Small intestine (tissue), 7 donors: ENCODE data around the gene PARD3B. TPM values are rescaled to one million over a fixed set of nuclear protein-coding genes. Genes with fewer than 3 reads are reported as not detected.

Experiments used
- DNase-seq, 2 donors: peaks; one replicate each; pipeline versions ENCODE4 v3.0.0 to v3.0.0-alpha.2; 2013
- FAIRE-seq: peaks from 2 replicates; lab custom pipeline; 2012; peaks lifted over from hg19 to GRCh38; lab: Jason Lieb, UNC
- H3K27ac ChIP-seq, 3 donors: one replicate each; pipeline ENCODE4 v1.5.1; 2013; ENCODE audit warnings: low read length in 2 of 3, mild to moderate bottlenecking in 2 of 3, control low read depth in 1 of 3, inconsistent platforms in 1 of 3, low read depth in 1 of 3, moderate library complexity in 1 of 3
- H3K27me3 ChIP-seq, 3 donors: one replicate each; pipeline ENCODE4 v1.6.1; 2013; ENCODE audit warnings: low read length in 3 of 3, inconsistent platforms in 1 of 3; ENCODE audit not compliant: control insufficient read depth in 3 of 3, insufficient read depth in 3 of 3
- H3K36me3 ChIP-seq, 3 donors: one replicate each; pipeline ENCODE4 v1.6.1; 2013; ENCODE audit warnings: low read length in 3 of 3, inconsistent platforms in 1 of 3, low read depth in 1 of 3, mild to moderate bottlenecking in 1 of 3, moderate library complexity in 1 of 3; ENCODE audit not compliant: control insufficient read depth in 3 of 3, insufficient read depth in 2 of 3
- H3K4me1 ChIP-seq, 3 donors: one replicate each; pipeline ENCODE4 v1.6.1; 2013; ENCODE audit warnings: low read length in 2 of 3, inconsistent platforms in 1 of 3, low read depth in 1 of 3, mild to moderate bottlenecking in 1 of 3, moderate library complexity in 1 of 3; ENCODE audit not compliant: control insufficient read depth in 3 of 3, insufficient read depth in 2 of 3
- H3K4me3 ChIP-seq, 3 donors: one replicate each; pipeline ENCODE4 v1.5.1; 2013; ENCODE audit warnings: low read length in 3 of 3, control low read depth in 1 of 3, inconsistent platforms in 1 of 3, low read depth in 1 of 3, mild to moderate bottlenecking in 1 of 3, moderate library complexity in 1 of 3
- H3K9me3 ChIP-seq, 2 donors: one replicate each; pipeline ENCODE4 v1.6.1; 2013; ENCODE audit warnings: low read depth in 1 of 2, low read length in 1 of 2; ENCODE audit not compliant: control insufficient read depth in 2 of 2, insufficient read depth in 1 of 2
- WGBS, 3 donors: extraction: QIAGEN DNeasy Blood & Tissue Kit; methylation state at CpG; one replicate each; pipeline ENCODE4 v1.1.7; 2013; 5-methylcytosine and 5-hydroxymethylcytosine counted together
- polyA plus RNA-seq, 4 donors: library from polyadenylated mRNA; stranded (reverse) in 3 of 4; unstranded in 1 of 4; fragments of 200-250 nt in 3 of 4; fragments of 120-200 nt in 1 of 4; gene quantifications; one replicate each; pipeline versions ENCODE4 v1.2.1 to v1.2.3, GENCODE V29; 2013
- donor health status: healthy with polysubstance abuse.
- donor health status: control.
- donor health status: control.
- donor health status: Bipolar disorder and iron deficiency.
- donor health status: healthy.

Gene PARD3B
- polyA plus RNA-seq, 4 donors, result 2.8 to 10.7 (median 3.6) TPM

DNA sequence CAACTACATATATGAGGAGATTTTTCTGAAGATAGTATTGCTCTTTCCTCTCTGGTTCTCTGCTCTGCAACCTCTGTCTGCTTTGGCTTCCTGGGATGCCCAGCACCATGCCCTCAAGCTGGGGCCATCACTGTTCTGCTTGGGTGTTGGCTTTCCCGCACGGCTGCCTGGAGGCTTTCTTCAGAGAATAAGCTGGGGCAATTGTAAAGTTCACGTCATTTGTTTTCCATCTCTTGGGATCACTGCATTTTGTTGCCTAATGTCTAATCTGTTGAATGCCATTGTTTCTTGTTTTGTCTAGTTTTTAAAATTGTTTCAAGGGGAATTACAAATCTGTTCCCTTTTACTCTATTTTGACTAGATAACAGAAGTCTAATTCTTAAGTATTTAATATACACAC is 699.7 kb downstream of the PARD3B start:
- Histone ChIP-seq H3K27me3 (no peaks in the 10 kb centered on the region), H3K4me1 (no peaks in the 10 kb centered on the region), H3K9me3 (no peaks in the 10 kb centered on the region), H3K27ac (no peak overlapping the region), H3K36me3 (no peaks in the 10 kb centered on the region), H3K4me3 (no peak overlapping the region)
- no peak for DNase-seq
- no peak for FAIRE-seq
- 70 to 91% (median 87%) methylated on average over 3 of the region's 3 CpGs for WGBS, 3 donors

DNA sequence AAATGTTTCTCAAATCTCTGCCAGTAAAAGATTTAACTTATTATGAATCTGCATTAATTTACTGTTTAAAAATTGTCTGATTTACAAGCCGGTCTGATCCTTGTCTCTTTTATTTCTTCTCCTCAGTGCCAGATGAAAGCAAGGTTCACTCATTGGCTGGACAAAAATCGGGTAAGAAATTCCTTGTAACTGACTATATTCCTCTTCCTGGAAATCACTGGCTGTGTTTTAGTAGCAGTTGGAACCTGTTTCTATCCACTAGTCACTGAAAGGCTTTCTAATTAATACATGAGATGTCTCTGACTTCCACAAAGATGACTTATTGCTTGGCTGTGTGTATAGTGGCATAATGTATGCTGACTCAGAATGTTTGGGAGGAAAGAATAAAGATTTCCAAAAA is 700.4 kb downstream of the PARD3B start:
- no peaks in the 10 kb centered on the region for H3K36me3 ChIP-seq
- H3K27me3 ChIP-seq, result no peaks in the 10 kb centered on the region
- no peak overlapping the region for H3K27ac ChIP-seq
- DNase-seq, result no peak
- FAIRE-seq, result no peak
- H3K9me3 ChIP-seq, result no peaks in the 10 kb centered on the region
- WGBS, 3 donors, result 64 to 84% (median 82%) methylated on average over 2 of the region's 2 CpGs
- no peaks in the 10 kb centered on the region for H3K4me1 ChIP-seq
- no peak overlapping the region for H3K4me3 ChIP-seq

DNA sequence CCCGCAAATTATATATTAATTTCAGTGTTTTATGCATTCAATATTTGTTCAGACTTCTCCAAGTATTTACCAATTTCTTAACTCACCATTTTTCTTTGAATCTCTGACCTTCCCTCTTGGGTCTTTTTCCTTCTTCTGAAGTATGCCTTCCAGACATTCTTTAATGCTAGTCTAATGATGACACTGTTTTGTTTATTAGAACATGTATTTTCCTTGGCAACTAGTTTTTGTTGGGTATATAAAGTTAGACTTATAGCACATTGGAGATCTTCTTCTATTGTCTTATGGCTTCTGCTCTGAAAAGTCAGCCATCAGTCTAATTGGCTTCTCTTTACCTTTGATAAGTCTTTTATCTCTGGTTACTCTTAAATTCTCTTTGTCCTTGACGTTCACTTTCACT is 713.8 kb downstream of the PARD3B start:
- no peaks in the 10 kb centered on the region for H3K4me1 ChIP-seq
- no peak overlapping the region for H3K27ac ChIP-seq
- 90 to 96% (median 90%) methylated on average over 2 of the region's 2 CpGs for WGBS, 3 donors
- no peak overlapping the region for H3K4me3 ChIP-seq
- no peaks in the 10 kb centered on the region for H3K27me3 ChIP-seq
- peaks cover 0 to 3% (median 0%) of the 10 kb centered on the region in 3 donors for H3K36me3 ChIP-seq
- no peak for FAIRE-seq
- no peak for DNase-seq
- H3K9me3 ChIP-seq, result no peaks in the 10 kb centered on the region

DNA sequence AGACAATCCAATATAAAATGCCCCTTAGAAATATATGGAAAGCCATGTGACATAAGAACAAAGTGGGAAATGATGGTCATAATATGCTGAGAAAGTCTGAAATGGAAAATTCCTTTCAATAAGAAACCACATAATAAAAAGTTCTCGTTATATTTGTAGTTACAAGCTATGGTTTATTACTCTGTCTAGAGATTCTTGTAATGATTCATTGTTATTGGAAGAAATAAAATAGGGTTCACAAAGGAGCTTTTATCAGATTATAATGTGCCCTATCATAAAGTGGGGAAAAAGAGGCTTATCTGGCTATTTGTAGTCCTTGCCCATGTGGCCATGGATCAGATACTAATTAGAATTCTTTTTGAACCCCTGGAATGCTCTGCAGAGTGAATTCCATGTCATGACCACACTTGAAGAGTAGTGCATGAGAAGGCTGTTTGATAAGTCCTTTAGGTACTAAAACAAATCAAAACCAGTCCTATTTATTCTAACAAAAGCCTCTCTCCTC is 716.3 kb downstream of the PARD3B start:
- Histone ChIP-seq H3K9me3 (no peaks in the 10 kb centered on the region), H3K4me3 (no peak overlapping the region), H3K27me3 (no peaks in the 10 kb centered on the region), H3K36me3 (no peaks in the 10 kb centered on the region), H3K27ac (no peak overlapping the region), H3K4me1 (no peaks in the 10 kb centered on the region)
- WGBS, 3 donors, result 19 to 43% (median 24%) methylated on average over 1 of the region's 1 CpG
- DNase-seq, result no peak
- FAIRE-seq, result no peak

DNA sequence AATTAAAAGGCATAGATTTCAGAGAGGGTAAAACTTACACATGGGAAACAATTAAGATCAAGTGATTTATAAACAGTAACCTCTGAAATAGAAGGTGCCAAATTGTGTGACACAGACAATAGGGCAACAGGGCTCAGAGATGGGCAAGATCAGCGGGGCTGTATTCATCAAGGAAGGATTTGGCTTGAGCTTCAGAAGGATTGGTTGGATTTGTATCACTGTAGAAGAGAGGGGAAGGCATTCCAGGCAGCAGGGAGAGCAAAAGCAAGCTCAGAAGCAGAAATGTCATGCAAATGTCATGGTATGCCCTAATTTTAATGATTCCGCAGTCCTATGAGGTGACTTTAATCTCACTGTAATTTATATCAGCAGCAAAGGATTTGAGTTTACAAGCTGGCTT is 722.0 kb downstream of the PARD3B start:
- Histone ChIP-seq H3K9me3 (no peaks in the 10 kb centered on the region), H3K27ac (no peak overlapping the region), H3K27me3 (no peaks in the 10 kb centered on the region), H3K4me1 (no peaks in the 10 kb centered on the region), H3K36me3 (no peaks in the 10 kb centered on the region), H3K4me3 (no peak overlapping the region)
- no peak for DNase-seq
- FAIRE-seq, result no peak
- 94 to 98% (median 95%) methylated on average over 2 of the region's 2 CpGs for WGBS, 3 donors

DNA sequence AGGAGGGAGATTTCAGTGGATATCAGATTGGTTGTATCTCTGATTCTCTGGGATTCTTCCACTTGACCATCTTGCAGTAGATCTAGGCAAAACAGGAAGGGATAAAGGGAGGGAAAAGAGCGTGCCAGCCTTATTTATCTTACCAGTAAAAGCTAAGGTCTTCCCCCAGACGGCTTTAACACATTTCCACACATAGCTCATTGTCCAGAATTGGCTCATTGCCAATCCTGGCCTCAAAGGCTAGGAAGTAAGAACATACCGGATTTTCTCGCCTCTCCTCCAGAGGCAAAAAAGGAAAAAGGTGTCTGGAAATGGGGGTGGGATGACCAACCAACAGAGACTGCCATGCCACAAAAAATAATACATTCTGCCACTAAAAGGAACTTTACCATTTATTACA is 725.4 kb downstream of the PARD3B start:
- H3K4me3 ChIP-seq, result no peak overlapping the region
- no peaks in the 10 kb centered on the region for H3K9me3 ChIP-seq
- H3K27me3 ChIP-seq, result no peaks in the 10 kb centered on the region
- no peaks in the 10 kb centered on the region for H3K36me3 ChIP-seq
- FAIRE-seq (no peak), DNase-seq (peak in 1 of 2 donors; percentile 8)
- H3K27ac ChIP-seq, result no peak overlapping the region
- WGBS, 3 donors, result 68 to 80% (median 72%) methylated on average over 4 of the region's 4 CpGs
- H3K4me1 ChIP-seq, result no peaks in the 10 kb centered on the region

DNA sequence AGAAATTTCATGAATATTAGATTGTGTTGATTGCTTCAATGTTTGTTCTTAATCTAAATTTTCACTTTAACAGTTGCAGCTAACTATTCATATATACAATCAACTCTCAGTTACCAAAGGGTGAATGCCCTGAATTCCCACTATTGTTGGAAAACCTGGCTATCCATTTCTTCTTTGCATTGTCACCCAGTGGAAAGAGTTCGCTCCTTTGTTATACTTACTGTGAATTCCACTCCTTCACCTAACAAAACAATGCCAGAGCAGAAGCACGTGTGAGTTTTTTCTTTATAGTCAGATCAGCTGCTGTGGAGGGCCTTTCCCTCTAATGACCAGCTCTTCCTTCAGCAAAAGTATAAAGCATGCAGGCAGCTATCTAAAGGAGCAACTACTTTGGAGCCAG is 727.9 kb downstream of the PARD3B start:
- DNase-seq (no peak), FAIRE-seq (no peak)
- Histone ChIP-seq H3K27ac (no peak overlapping the region), H3K9me3 (no peaks in the 10 kb centered on the region), H3K4me3 (no peak overlapping the region), H3K36me3 (no peaks in the 10 kb centered on the region), H3K27me3 (no peaks in the 10 kb centered on the region), H3K4me1 (no peaks in the 10 kb centered on the region)
- WGBS, 3 donors, result 39 to 74% (median 69%) methylated on average over 2 of the region's 2 CpGs

DNA sequence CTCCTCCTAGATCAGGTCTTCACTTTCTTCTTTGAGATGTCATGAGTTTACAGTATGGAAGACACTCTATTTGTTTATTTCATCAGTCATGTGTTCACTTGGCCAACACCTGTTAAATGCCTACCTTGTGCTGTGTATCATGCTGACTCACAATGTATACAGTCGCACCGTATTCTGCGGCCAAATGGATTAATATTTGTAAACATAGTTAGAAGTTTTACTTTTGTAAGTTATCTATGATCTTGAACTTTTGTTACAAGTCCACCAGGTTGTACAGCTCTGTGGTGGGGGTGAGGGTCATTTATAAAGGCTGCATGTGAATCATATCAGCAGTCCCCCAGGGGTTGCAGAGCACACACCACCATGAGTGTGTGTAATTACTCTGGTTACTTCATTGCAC is 728.4 kb downstream of the PARD3B start:
- H3K27me3 ChIP-seq, result no peaks in the 10 kb centered on the region
- H3K4me3 ChIP-seq, result no peak overlapping the region
- 75 to 82% (median 77%) methylated on average over 3 of the region's 3 CpGs for WGBS, 3 donors
- DNase-seq, result peak in 1 of 2 donors; percentile 31
- no peaks in the 10 kb centered on the region for H3K4me1 ChIP-seq
- H3K27ac ChIP-seq, result no peak overlapping the region
- no peaks in the 10 kb centered on the region for H3K36me3 ChIP-seq
- FAIRE-seq, result no peak
- no peaks in the 10 kb centered on the region for H3K9me3 ChIP-seq

DNA sequence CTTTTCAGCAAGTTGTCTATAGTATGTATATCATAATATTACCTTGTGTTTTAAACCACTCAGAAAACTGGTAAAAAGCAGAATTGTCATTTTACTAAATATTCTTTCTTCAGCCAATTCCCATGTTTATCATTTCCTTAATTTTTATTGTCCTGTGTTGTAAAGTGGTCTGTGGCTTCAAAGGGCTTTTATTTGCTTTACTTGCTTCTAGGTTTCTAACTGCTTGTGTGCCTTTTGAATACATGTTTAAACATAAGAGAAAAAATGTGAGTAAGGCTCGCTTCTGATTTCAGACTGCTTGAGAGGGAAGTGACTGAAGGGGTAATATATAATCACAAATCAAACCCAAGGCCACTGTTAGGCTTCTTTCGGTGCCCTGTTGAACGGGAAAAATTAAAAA is 729.5 kb downstream of the PARD3B start:
- H3K4me1 ChIP-seq, result no peaks in the 10 kb centered on the region
- WGBS, 3 donors, result 33 to 48% (median 37%) methylated on average over 3 of the region's 3 CpGs
- FAIRE-seq, result no peak

More for the DNA sequence above, 729.5 kb downstream of the PARD3B start:
- no peaks in the 10 kb centered on the region for H3K36me3 ChIP-seq
- no peak for DNase-seq
- H3K9me3 ChIP-seq, result no peaks in the 10 kb centered on the region
- no peak overlapping the region for H3K4me3 ChIP-seq
- no peak overlapping the region for H3K27ac ChIP-seq
- no peaks in the 10 kb centered on the region for H3K27me3 ChIP-seq
